CD4-positive, alpha-beta T cell treated with Interferon alpha-2 for 1 hour (primary cell): ENCODE measurements around the gene ACTL10.
"Not testable (repeated sequence)": the region's sequence is repeated elsewhere in the genome, so short reads cannot be mapped to it uniquely, and the experiment has no call there.

ENCODE experiments used
- DNase-seq, 2 donors: peaks; one replicate each; pipeline ENCODE4 v3.0.0-alpha.2; 2020 to 2022

Gene ACTL10

DNA sequence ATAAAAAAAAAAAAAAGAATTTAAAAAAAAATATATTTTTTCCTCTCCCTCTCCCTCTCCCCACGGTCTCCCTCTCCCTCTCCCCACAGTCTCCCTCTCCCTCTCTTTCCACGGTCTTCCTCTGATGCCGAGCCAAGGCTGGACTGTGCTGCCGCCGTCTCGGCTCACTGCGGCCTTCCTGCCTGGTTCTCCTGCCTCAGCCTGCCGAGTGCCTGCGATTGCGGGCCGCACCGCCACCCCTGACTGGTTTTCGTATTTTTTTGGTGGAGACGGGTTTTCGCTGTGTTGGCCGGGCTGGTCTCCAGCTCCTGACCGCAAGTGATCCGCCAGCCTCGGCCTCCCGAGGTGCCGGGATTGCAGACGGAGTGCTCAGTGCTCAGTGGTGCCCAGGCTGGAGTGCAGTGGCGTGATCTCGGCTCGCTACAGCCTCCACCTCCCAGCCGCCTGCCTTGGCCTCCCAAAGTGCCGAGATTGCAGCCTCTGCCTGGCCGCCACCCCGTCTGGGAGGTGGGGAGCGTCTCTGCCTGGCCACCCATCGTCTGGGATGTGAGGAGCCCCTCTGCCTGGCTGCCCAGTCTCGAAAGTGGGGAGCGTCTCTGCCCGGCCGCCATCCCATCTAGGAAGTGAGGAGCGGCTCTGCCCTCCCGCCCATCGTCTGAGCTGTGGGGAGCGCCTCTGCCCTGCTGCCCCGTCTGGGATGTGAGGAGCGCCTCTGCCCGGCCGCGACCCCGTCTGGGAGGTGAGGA lies 34.1 kb downstream of the ACTL10 start:
- not testable (repeated sequence) for DNase-seq

DNA sequence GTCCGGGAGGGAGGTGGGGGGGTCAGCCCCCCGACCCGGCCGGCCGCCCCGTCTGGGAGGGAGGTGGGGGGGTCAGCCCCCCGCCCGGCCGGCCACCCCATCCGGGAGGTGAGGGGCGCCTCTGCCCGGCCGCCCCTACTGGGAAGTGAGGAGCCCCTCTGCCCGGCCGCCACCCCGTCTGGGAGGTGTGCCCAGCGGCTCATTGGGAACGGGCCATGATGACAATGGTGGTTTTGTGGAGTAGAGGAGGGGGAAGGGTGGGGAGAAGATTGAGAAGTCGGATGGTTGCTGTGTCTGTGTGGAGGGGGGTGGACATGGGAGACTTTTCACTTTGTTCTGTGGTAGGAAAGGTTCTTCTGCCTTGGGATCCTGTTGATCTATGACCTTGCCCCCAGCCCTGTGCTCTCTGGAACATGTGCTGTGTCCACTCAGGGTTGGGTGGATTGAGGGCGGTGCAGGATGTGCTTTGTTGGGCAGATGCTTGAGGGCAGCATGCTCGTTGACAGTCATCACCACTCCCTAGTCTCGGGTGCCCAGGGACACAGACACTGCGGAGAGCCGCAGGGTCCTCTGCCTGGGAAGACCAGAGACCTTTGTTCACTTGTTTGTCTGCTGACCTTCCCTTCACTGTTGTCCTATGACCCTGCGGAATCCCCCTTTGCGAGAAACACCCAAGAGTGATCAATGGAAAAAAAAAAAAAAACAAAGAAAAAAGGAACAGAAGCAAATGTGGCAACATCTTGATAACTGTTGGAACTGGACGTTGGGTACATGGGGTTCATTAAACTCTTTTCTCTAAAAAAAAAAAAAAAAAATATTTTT lies 35.1 kb downstream of the ACTL10 start:
- DNase-seq, result no peak

DNA sequence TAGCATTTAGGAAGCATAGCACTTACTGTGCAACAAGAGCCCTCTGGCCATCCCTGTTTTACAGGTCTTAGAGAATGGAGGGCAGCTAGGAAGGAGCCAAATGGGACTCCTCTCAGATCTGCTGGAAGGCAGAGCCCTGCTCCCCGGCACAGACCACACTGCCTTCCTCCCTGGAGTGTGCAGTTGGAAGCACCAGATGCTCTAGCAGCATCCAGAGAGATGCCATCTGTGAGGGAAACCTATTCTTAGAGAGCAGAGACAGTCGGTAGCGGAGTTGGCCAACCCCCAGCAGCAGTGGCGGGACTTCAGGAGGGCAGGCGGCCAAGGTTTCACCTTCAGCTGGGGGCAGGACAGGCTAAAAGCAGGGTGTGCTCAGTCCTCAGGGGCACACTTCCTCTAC lies 36.1 kb downstream of the ACTL10 start:
- DNase-seq, result no peak

DNA sequence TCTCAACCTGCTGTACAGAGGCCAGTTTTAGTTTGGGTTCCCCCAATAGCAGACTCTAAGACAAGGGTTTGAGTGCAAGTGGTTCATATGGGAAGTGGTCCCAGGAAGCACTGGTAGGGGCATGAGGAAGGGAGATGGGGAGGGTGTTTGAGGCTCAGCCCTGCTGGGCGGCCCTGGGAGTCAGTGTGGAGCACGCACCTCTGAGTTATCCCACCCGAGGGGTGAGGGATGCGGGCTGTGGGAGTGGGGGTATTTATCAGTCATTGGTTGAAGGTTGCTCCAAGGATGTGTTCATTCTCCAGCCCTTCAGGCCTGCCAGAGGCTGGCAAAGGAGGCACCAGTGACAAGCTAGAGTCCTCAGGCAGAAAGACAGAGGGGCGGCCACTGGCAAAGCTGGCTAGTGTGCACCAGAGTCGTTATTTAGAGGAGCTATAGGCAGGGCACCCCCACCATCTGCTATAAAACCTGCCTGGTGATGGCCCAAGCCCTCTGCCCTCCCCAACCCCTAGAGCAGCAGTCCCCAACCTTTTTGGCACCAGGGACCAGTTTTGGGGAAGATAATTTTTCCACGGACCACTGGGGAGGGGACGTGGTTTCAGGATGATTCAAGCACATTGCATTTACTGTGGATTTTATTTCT lies 36.9 kb downstream of the ACTL10 start:
- no peak for DNase-seq

DNA sequence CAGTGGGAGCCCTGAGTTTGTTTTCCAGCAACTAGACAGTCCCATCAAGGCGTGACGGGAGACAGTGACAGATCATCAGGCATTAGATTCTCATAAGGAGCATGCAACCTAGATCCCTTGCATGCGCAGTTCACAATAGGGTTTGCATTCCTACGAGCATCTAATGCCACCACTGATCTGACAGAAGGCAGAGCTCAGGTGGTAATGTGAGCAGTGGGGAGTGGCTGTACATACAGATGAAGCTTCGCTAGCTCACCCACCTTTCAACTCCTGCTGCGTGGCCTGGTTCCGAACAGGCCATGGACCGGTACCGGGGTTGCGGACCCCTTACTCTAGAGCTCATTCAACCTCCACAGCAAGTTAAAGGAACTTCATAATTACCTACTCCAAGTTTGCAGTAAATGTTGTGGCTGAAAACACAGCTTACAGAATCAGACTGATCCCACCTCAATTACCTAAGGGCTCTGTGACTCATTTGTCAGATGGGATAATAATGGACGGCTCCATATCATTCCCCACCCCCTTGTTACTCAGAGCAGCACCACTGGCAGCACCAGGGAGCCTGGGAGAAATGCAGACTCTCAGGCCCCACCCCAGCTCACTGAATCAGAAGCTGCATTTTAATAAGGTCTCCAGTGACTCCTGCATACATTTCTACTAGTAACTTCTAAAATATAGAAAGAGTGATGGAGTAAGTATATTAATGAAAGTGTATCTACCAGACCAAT lies 37.6 kb downstream of the ACTL10 start:
- no peak for DNase-seq

DNA sequence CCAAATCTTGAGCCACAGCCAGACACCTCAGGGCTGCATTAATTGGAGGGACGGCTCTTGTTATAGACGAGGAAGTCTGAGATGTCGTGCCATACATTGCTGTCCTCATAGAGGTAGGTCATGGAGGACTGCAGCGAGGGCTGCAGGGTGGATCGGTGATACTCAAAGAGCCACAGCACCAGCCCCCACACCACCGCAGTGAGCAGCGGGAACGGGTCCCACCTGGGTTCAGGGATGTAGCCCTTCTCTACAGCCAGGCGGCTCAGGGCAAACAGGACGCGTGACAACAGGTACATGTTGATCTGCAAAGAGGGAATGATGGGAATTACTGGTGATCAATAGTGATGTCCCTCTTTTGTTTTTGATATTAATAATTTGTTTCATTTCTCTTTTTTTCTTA lies 40.9 kb downstream of the ACTL10 start:
- DNase-seq, result no peak

DNA sequence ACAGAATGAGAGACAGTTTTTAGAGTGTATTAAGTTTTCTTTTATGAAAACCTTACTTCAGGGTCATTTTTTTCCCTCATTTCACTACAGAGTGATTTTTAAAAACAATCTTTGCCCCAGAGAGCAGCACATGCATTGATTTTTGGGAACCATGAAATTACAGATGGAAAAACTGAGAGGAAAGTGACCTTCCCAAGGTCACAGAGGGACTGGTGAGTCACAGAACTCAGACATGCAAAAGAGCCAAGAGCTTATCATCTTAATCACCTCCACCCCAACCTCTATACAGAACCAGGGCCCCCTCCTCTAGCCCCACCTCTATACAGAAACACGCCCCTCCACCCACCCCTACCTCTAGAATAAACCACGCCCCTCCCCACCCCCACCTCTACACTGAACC lies 42.7 kb downstream of the ACTL10 start:
- no peak for DNase-seq

DNA sequence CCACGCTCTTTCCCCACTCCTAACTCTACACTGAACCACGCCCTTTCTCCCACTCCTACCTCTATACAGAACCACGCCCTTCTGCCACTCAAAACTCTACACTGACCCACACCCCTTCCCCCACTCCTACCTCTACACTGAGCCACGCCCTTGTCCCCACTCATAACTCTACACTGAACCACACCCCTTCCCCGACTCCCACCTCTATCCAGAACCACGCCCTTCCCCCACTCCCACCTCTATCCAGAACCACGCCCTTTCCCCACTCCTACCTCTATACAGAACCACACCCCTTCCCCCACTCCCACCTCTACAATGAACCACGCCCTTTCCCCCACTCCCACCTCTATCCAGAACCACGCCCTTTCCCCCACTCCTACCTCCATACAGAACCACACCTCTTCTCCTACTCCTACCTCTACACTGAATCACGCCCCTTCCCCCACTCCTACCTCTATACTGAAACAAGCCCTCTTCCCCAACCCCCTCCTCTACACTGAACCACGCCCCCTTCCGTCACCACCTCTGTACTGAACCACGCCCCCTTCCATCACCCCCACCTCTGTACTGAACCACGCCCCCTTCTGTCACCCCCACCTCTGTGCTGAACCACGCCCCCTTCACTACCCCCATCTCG lies 43.3 kb downstream of the ACTL10 start:
- no peak for DNase-seq

DNA sequence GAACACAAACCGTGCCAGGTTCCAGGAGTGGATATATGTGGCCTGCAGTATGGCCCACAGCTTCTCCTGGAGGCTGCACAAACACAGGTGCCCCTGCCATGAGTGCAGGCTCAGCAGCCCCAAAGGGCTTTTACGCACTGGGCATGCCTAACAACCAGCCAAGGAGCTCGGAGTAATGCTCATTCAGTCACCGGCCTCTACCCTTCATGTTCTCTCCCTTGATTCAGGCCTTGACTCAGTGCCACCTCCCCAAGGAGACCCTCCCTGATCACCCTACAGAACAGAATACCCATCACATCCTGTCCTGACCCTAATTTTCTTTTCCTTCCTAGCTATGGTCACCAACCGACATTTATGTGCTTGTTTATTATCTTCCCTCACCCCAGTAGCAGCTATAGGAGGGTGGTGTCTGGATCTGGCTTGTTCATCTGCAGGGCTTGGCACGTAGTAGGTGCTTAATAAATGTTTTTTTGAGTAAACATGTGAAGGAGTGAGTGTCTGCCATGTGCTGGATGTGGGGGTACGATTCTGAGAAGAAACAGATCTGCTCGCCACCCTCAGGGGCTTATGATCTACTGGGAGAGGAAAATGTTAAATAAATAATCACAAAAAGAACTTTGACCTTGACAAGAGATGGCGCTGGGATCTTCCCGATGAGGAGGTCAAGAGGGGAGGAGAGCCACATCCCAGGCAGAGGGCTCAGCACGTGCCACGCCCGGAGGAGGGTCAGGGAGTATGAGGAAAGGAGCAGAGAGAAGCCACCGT lies 44.1 kb downstream of the ACTL10 start:
- no peak for DNase-seq

DNA sequence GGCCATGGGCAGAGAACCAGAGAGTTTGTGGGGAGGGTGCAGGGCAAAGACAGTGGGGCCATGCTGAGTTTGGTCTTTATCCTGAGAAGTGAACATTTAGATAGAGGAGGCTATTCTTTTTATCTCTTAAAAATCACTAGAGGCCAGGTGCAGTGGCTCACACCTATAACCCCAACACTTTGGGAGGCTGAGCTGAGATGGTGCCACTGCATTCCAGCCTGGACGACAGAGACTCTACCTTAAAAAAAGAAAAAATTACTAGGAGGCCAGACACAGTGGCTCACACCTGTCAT lies 44.6 kb downstream of the ACTL10 start:
- DNase-seq, result no peak

DNA sequence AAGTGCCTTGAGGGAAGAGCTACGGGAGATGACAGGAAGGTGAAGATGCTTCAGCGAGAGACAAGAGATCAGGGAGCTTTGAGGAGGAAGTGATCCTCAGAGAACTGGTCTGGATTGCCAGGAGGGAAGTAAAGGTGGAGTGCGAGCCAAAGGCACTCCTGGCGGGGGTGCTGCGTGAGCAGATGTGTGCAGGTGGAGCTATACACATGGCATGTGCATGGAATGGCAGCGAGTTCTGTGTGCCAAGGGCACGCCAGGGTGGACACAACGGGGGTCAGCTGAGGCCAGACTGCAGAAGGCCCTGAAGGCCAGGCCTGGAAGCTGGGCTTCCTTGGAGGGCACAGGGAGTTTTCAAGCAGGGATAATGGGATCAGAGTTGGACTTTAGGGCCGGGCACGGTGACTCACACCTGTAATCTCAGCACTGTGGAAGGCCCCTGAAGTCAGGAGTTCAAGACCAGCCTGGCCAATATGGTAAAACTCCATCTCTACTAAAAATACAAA lies 47.2 kb downstream of the ACTL10 start:
- no peak for DNase-seq

DNA sequence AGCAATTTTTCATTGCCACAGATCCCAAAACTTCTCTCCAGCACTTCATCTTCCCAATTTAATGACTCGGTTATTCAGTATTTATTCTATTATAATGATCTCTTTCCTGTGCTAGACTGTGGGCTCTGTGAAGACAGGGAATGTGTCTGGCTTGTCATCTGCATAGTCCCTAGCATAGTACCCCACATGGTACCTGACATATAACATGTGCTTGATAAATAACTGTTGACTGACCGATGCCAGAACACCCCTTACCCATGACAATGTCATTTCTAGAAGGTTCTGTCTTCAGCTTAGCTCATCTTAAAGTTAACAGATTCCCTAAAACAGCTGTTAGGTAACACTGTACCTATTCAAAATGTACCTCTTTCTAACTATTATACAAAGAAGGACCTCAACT lies 49.8 kb downstream of the ACTL10 start:
- DNase-seq, result no peak
